GM23338 (cell line): ENCODE data around the gene GNPDA1. TPM values are rescaled to one million over a fixed set of nuclear protein-coding genes. Genes with fewer than 3 reads are reported as not detected.

Experiments used
- ATAC-seq: fragments of 200-7000 bp; cut with Tn5 transposase; 3 replicates; pipeline ENCODE4 v1.9.1; 2020
- DNase-seq: peaks from one replicate; pipeline ENCODE4 v3.0.0-alpha.2; 2015; ENCODE audit warnings: low spot score
- H2AFZ ChIP-seq: fragments of 200-600 bp; sonication (generic); 2 replicates; pipeline ENCODE4 v1.8.0; 2016; ENCODE audit warnings: antibody characterized with exemption, mild to moderate bottlenecking, moderate library complexity
- H3F3A ChIP-seq: fragments of 200-600 bp; sonication (generic); replicated peaks from 2 replicates; pipeline ENCODE4 v1.8.0; 2017; ENCODE audit warnings: antibody characterized with exemption, mixed run types, low read depth
- H3K27ac ChIP-seq: fragments of 200-600 bp; sonication (generic); 2 replicates; pipeline ENCODE4 v1.6.1; 2016; ENCODE audit warnings: low read depth
- H3K27me3 ChIP-seq: fragments of 200-600 bp; sonication (generic); 2 replicates; pipeline ENCODE4 v1.8.0; 2016; ENCODE audit warnings: mild to moderate bottlenecking, mixed run types, moderate library complexity; ENCODE audit not compliant: insufficient read depth
- H3K36me3 ChIP-seq: fragments of 200-600 bp; sonication (generic); 2 replicates; pipeline ENCODE4 v1.8.0; 2016; ENCODE audit warnings: mild to moderate bottlenecking; ENCODE audit not compliant: insufficient read depth
- H3K4me1 ChIP-seq: fragments of 200-600 bp; sonication (generic); 2 replicates; pipeline ENCODE4 v1.8.0; 2016; ENCODE audit warnings: mild to moderate bottlenecking, moderate library complexity; ENCODE audit not compliant: insufficient read depth
- H3K4me2 ChIP-seq: fragments of 200-600 bp; sonication (generic); 2 replicates; pipeline ENCODE4 v1.7.1; 2017; ENCODE audit warnings: mixed run types
- H3K4me3 ChIP-seq: fragments of 200-600 bp; sonication (generic); 2 replicates; pipeline ENCODE4 v1.6.1; 2016; ENCODE audit warnings: mixed run types
- H3K79me2 ChIP-seq: fragments of 200-600 bp; sonication (generic); replicated peaks from 2 replicates; pipeline ENCODE4 v1.8.0; 2017; ENCODE audit warnings: mild to moderate bottlenecking; ENCODE audit not compliant: insufficient read depth
- H3K9me2 ChIP-seq: fragments of 200-600 bp; sonication (generic); 2 replicates; pipeline ENCODE4 v1.8.0; 2017; ENCODE audit not compliant: insufficient read depth
- H4K20me1 ChIP-seq: fragments of 200-600 bp; sonication (generic); replicated peaks from 2 replicates; pipeline ENCODE4 v1.8.0; 2017; ENCODE audit warnings: mild to moderate bottlenecking; ENCODE audit not compliant: insufficient read depth
- H3K27ac Mint-ChIP-seq: 2 replicates; pipeline ENCODE4 v1.8.0; 2020; ENCODE audit warnings: inconsistent platforms, mild to moderate bottlenecking, moderate library complexity, mixed read lengths
- H3K27me3 Mint-ChIP-seq: 3 replicates; pipeline ENCODE4 v1.8.0; 2022; ENCODE audit warnings: low read depth, mild to moderate bottlenecking, moderate library complexity, mixed read lengths, inconsistent platforms; ENCODE audit not compliant: insufficient read depth, poor library complexity
- H3K36me3 Mint-ChIP-seq: 3 replicates; pipeline ENCODE4 v1.8.0; 2021; ENCODE audit warnings: low read depth, mild to moderate bottlenecking, inconsistent platforms, moderate library complexity, mixed read lengths
- H3K4me1 Mint-ChIP-seq: 3 replicates; pipeline ENCODE4 v1.8.0; 2020; ENCODE audit warnings: mild to moderate bottlenecking, inconsistent platforms, mixed read lengths
- H3K4me3 Mint-ChIP-seq: 3 replicates; pipeline ENCODE4 v1.8.0; 2021; ENCODE audit warnings: moderate library complexity, mild to moderate bottlenecking, inconsistent platforms, mixed read lengths
- H3K9me3 Mint-ChIP-seq: 3 replicates; pipeline ENCODE4 v1.8.0; 2020; ENCODE audit warnings: moderate library complexity, mild to moderate bottlenecking, inconsistent platforms, mixed read lengths
- CREB1 ChIP-seq: fragments of 250-450 bp; sonication (Bioruptor Pico); IDR thresholded peaks from 2 replicates; pipeline ENCODE4 v1.5.0; 2020; ENCODE audit warnings: low read depth, mild to moderate bottlenecking, moderate library complexity
- CTCF ChIP-seq, 2 experiments: fragments of 200-600 bp in 1 of 2; sonication (generic) in 1 of 2; conservative IDR thresholded peaks; 2 replicates each; pipeline versions ENCODE4 v1.5.1 to v1.6.1; 2016 to 2017; ENCODE audit warnings: antibody characterized with exemption in 2 of 2, low read depth in 2 of 2, mild to moderate bottlenecking in 2 of 2, moderate library complexity in 1 of 2
- EZH2 ChIP-seq: fragments of 200-600 bp; sonication (generic); IDR thresholded peaks from one replicate; pipeline ENCODE4 v1.8.0; 2017; ENCODE audit warnings: antibody characterized with exemption, mild to moderate bottlenecking, low read depth; ENCODE audit not compliant: unreplicated experiment
- EZH2phosphoT487 ChIP-seq: fragments of 200-600 bp; sonication (generic); IDR thresholded peaks from one replicate; pipeline ENCODE4 v1.8.1; 2018; ENCODE audit warnings: antibody characterized with exemption; ENCODE audit not compliant: unreplicated experiment
- JUNB ChIP-seq: IDR thresholded peaks from one replicate; pipeline ENCODE4 v1.6.1; 2016; ENCODE audit warnings: antibody characterized with exemption; ENCODE audit not compliant: unreplicated experiment
- NANOG ChIP-seq: IDR thresholded peaks from 2 replicates; pipeline ENCODE4 v1.6.1; 2016; ENCODE audit warnings: antibody characterized with exemption, borderline replicate concordance
- POLR2AphosphoS5 ChIP-seq: IDR thresholded peaks from 2 replicates; pipeline ENCODE4 v1.6.1; 2016; ENCODE audit warnings: antibody characterized with exemption, low read depth
- REST ChIP-seq: IDR thresholded peaks from one replicate; pipeline ENCODE4 v1.6.1; 2018; ENCODE audit warnings: antibody characterized with exemption; ENCODE audit not compliant: unreplicated experiment
- STAT1 ChIP-seq: IDR thresholded peaks from one replicate; pipeline ENCODE4 v1.6.1; 2016; ENCODE audit warnings: antibody characterized with exemption; ENCODE audit not compliant: unreplicated experiment
- ZNF114 ChIP-seq: fragments of 250-450 bp; sonication (Bioruptor Pico); IDR thresholded peaks from 2 replicates; pipeline ENCODE4 v1.5.0; 2020; ENCODE audit warnings: mild to moderate bottlenecking, moderate library complexity
- ZNF331 ChIP-seq: fragments of 250-450 bp; sonication (Bioruptor Pico); IDR thresholded peaks from 2 replicates; pipeline ENCODE4 v1.5.0; 2020; ENCODE audit warnings: low read depth, mild to moderate bottlenecking, moderate library complexity
- ZNF462 ChIP-seq: fragments of 250-450 bp; sonication (Bioruptor Pico); IDR thresholded peaks from 2 replicates; pipeline ENCODE4 v1.5.0; 2020; ENCODE audit warnings: mild to moderate bottlenecking, moderate library complexity
- polyA plus RNA-seq: library from polyadenylated mRNA; unstranded; fragments of >200 nt; fragmentation: Nextera tagmentation; extraction: Ambion mirVana; gene quantifications from 2 replicates; pipeline ENCODE4 v1.2.1, GENCODE V29; 2016
- total RNA-seq: library from RNA; depleted of rRNA; stranded (reverse); fragments of >200 nt; shearing (Covaris generic); gene quantifications from 2 replicates; pipeline ENCODE4 v1.2.3, GENCODE V29; 2014

The GNPDA1 gene
- total and polyA plus RNA-seq, 2 experiments from 2014 or later, result 47.6 to 117 TPM

- H4K20me1 ChIP-seq, result no peaks in the 10 kb centered on the region
- H3K36me3 ChIP-seq, result no peaks in the 10 kb centered on the region
- ATAC-seq (no peak), DNase-seq (no peak)
- H3F3A ChIP-seq, result peaks cover 3% of the 10 kb centered on the region; the same call in 1 of the 2 replicates
- H2AFZ ChIP-seq, result no peak overlapping the region
- no peak overlapping the region for H3K27ac Mint-ChIP-seq
- no peaks in the 10 kb centered on the region for H3K27me3 ChIP-seq
- TF ChIP-seq REST (no peak), ZNF114 (CRISPR knock-in tag) (no peak), POLR2AphosphoS5 (no peak), ZNF331 (CRISPR knock-in tag) (no peak), EZH2phosphoT487 (no peak), ZNF462 (CRISPR knock-in tag) (no peak), CREB1 (CRISPR knock-in tag) (no peak), CTCF (conservative IDR thresholded peaks at IDR 0.05; ENCODE audit: low read depth in 2 of 2) (no peak), STAT1 (no peak), NANOG (no peak), JUNB (no peak), EZH2 (no peak)
- H3K36me3 Mint-ChIP-seq, result no peaks in the 10 kb centered on the region
- peaks cover 2% of the 10 kb centered on the region; the same call in 1 of the 3 replicates for H3K9me3 Mint-ChIP-seq
- H3K9me2 ChIP-seq, result no peaks in the 10 kb centered on the region
- peaks cover 5% of the 10 kb centered on the region for H3K27me3 Mint-ChIP-seq
- H3K79me2 ChIP-seq, result no peaks in the 10 kb centered on the region
- H3K4me1 ChIP-seq, result no peaks in the 10 kb centered on the region
- no peak overlapping the region for H3K27ac ChIP-seq
- peak overlapping the region; percentile 66; the same call in 1 of the 2 replicates for H3K4me2 ChIP-seq
- peak overlapping the region; percentile 82 for H3K4me3 Mint-ChIP-seq
- peaks cover 6% of the 10 kb centered on the region; the same call in 2 of the 3 replicates for H3K4me1 Mint-ChIP-seq
- H3K4me3 ChIP-seq, result peak overlapping the region; percentile 52
These were observed 12.8 kb upstream of the GNPDA1 start for GRCh38 chr5:142025637-142026036.
